SIG-M5 treated with dmso at 0.1 percent for 504 hours (cell line): ENCODE data around the gene ERBB4.

ENCODE experiments used
- DNase-seq: peaks from one replicate; lab custom pipeline; 2025; ENCODE audit not compliant: unreplicated experiment; lab: John Stamatoyannopoulos, UW

The ERBB4 gene

DNA sequence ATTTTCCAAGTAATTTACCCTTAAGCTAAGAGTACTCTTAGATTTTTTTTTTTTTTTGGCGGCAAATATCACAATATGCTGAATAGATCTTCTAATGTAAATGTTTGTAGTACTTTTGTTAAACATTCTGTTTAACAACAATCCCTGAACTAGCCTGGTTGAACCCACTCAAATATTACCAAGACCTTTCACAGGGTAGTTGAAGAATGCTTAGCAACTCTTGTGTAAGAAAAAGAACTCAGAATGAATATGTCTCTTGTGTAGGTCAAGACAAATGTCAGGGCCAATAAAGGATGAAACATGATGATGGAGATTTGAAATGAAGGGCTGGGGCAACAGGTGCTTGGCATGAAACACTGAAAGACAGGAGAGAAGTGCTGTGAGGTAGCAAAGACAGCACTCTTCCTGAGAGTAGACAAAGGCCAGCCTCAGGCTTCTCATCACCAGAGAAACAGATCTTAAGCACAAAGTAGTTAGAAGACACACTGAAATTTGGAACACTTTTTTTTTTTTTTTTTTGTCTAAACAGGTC lies 597.3 kb downstream of the ERBB4 start:
- no peak for DNase-seq

DNA sequence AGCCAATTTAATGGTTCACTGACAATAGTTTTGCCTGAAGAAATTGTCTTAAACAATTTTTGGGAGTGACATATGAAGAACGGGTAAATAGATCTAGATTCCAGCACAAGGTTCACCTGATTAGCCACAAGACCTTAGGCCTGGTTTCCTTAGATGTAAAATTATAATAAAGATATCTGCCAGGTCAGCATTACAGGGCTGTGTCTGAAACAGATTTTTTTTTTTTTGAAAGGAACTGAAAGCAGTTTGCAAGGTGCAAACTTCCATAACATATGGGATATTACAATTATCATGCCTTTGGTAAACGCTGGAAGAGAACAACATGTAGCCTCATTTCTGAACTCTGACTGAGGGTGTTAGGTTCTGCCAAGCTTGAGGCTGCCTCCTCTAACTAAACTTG lies 599.4 kb downstream of the ERBB4 start:
- DNase-seq = no peak

DNA sequence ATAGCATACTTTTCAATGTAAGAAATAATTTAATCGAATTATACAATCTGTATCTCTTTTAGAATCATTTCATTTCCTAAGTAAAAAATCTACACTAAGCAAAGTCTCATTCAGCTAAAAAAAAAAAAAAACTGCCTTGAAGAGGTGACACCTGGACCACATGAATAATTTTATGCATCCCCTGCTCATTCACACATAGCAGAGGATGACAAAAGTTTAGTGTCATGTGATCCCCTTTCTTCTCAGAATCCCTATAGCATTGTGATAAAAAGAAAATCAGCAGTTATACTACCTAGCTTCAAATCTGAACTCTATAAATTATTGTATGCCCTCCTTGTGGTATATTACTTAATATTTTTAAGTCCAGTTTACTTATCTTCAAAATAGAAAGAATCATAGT lies 603.8 kb downstream of the ERBB4 start:
- no peak for DNase-seq

DNA sequence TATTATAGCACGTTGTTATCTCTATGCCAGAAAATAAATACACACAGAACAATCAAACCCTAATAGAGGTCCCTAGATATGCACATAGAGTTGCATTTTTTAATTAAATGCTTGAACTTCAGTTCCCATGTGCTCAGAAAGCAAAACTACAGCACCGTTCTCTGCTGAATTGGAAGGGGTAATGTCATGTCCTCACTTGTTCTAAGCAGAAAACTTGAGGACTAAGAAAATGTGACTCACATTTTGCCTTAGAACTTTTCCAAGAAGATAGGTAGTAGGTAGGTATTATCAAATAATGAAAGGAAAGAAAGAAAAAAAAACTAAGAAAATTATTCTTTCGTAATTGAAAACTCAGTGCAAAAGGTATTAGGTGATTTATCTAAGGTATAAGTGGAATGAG lies 607.3 kb downstream of the ERBB4 start:
- no peak for DNase-seq

DNA sequence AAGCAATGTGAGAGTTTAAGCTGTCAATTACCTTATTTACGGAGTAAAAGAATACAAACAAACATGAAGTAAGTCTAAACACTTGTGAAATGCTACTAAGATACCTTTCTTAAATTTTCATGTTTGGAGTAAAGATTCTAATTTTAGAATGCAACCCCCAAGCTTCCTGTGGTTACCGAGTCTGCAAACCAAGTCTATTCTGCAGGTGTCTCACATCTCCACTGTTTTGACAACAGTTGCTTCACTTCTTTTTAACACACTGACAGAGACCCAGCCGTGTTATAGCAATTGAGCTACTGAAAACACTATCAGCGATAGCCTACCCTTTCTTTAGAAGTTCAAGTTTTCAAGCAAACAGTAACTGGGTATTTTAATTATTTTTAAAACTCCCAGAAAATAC lies 608.3 kb downstream of the ERBB4 start:
- DNase-seq = no peak

- DNase-seq = no peak
Measured at GRCh38 chr2:211928201-211928600, 610.4 kb downstream of the ERBB4 start.

DNA sequence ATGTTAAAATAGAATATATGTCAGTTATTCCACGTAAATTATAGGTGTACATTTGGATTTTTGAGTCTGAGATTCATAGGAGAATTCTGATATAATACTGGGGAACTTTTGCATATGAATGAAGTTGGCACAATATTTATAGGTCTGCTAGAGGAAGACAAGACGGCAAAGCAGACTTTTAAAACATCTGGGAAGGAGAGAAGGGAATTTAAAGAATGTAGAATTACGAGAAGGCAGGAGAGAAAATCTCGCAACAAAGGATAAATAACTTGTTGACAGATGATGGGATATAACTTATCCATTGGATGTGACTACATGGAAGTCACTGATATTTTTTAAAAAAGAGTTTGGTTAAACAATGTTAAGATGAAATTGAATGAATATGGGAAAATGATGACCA lies 615.6 kb downstream of the ERBB4 start:
- no peak for DNase-seq

DNA sequence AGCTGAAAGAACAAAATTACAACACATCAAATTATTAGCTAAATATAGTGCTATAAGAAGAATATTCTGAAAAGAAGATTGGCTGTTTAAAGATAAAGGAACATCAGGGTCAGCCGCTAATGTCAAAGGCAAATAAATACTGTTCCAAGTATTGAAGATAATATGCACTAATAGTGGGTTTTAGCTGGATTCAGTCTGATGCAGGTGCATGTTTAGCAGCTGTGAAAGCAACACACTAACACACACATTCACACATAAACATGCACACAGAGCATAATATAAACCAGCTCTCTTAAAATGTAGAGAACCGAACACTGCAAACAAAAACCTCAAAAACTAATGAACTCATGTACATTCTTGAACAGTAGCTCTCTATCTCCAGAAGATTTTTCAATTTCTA lies 634.6 kb downstream of the ERBB4 start:
- DNase-seq = no peak

GRCh38 chr2:211901226-211901846 lies 637.3 kb downstream of the ERBB4 start:
- DNase-seq = no peak

- no peak for DNase-seq
Measured at GRCh38 chr2:211900518-211900917, 638.1 kb downstream of the ERBB4 start.

DNA sequence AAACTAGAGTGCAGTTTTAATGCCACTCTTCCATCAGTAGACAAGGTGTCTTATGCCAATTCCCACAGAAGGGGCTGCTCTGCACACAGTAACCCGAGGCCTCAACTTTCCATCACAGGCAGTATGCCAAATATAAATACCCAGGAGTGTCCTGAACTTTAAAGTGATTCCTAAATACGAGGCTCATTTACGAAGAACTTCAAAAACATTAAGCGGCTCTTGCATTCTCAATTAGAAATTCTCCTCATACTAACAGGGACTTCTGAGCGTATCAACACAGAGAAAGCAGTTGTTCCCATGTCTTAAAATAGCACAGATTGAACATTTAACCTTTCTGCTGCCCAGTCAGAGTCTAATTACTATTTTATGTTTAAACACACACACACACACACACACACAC lies 638.6 kb downstream of the ERBB4 start:
- DNase-seq = no peak

DNA sequence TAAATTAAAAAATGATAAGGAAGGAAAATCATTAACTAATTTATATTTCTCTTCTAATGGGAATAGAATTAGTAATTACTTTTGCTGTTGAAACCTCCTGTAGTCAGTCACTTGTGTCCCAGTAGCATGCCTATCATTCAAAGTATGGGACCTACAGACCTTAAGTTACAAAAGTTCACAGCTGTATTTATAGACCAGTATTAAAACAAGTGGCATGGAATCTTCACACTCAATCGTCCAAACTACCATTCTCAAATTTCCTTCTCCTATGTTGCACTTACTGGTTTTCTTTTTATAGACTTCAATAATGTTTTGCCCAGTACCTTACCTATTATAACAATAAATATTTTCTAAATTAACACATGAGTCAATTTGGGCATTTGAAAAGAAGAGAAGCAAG lies 639.9 kb downstream of the ERBB4 start:
- no peak for DNase-seq

DNA sequence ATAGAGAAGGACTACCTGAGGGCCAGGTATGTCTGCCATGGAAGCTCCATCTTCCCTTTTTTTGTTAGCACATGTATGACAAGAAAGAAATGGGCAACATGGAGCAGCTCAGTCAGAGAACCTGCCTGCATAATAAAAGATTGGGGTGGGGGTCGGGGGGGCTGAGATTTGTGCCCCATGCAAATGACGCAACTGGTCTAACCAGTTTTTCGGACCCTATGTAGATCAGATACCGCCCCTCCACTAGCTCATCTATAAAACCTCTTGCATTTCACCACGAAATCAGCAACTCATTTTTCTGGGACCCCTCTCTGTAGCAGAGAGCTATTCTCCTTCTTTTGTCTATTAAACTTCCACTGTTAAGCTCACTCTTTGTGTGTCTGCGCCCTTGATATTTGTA lies 657.2 kb downstream of the ERBB4 start:
- no peak for DNase-seq

- peak; percentile 13 for DNase-seq
Measured at GRCh38 chr2:211879323-211879722, 659.3 kb downstream of the ERBB4 start.

DNA sequence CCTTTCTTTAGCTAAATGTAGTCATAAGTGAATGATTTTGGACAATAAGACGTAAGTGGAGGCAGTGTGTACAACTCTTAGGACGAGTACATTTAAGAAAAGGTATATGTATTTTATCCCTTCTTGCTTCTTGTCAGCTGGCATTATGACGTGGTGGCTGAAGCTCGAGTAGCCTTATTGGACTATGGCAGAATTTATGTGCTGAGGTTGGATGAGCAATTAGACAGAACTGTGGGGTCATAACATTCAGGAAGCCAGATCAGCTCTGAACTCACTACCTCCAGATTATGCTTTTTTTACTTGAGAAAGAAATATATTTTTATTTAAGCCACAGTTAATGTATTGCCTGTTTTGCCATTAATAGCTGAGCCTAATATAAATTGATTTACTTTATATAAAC lies 661.5 kb downstream of the ERBB4 start:
- DNase-seq = no peak

DNA sequence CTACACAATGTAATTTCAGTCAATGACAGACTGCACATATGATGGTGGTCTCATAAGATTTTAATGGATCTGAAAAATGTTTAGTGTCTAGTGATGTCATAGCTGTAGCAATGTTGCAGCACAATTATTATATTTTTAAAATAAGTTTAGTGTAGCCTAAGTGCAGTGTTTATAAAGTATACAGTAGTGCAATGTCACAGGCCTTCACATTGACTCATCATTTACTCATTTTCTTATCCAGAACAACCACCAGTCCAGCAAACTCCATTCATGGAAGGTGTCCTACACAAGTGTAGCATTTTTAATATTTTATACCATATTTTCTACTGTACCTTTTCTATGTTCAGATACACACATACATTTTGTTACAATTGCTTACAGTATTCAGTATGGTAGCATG lies 663.1 kb downstream of the ERBB4 start:
- DNase-seq = no peak

DNA sequence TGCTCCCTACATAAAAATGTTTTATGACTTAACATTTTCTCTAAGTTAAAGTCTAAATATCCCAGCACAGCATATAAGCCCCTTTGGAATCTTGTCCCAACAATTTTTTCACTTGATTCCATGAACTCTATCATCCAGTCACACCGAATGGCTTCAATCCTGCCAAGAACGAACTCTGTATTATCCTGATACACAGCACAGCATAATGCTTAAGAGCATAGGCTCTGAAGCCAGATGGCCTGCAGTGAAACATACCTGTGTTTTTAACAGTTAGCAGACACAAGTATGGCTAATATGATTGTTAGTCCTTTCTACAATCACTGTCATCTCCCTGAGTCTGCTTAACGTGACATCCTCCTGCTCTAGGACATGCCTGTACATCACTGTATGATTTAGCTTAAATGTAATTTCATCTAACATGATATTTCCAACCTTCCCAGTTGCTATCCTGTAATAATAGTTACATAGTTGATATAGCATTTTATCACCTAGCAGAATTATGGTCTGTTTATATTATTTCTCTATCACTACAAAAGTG lies 669.5 kb downstream of the ERBB4 start:
- DNase-seq = no peak

DNA sequence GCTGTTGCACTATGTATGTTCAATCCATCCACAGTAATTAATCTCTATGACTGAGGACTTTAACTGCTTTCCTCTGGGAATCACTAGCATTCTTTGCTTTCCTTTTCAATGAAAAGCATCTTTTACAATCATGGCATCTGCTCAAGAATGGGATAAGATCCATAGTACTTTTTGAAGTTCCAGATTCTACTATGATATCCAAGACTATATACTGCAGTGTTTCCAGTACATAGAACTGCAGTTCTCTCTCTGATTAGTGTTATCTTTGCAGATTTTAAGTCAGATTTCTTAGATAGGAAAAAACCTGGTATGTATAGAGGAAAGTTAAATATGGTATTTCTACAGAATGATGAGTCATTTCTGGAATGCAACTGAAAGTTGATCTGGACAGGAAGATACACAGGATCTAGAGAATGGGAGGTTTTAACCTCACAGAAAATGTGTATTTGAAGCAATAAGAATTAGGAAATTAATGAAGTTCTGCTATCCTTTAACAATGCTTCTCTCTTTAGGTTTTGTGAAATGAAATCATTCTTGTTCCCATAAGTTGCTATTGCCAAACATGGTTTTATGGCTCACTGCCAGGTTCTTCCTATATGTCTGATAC lies 670.7 kb downstream of the ERBB4 start:
- peak; percentile 19 for DNase-seq

DNA sequence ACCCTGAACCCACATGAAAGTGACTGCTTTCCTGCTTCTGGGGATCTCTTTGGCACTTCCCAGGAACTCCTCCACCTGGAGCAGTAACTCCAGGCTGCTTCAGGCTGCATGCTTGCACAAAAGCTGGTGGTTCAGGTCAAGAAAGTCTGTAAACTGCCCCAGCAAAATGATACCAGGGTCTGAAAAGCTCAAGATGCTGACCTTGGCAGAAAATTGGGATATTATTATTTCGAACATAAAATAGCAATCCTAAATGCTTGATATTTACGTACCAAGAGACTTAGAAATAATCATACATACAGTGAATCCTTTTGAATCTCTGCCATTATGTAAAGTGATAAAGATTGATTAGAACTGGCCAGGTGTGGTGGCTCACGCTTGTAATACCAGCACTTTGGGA lies 674.3 kb downstream of the ERBB4 start:
- no peak for DNase-seq

GRCh38 chr2:211860224-211860623 lies 678.4 kb downstream of the ERBB4 start:
- DNase-seq = no peak

- no peak for DNase-seq
Measured at GRCh38 chr2:211854832-211855231, 683.8 kb downstream of the ERBB4 start.

- no peak for DNase-seq
Measured at GRCh38 chr2:211846714-211847113, 691.9 kb downstream of the ERBB4 start.

GRCh38 chr2:211846036-211846400 lies 692.6 kb downstream of the ERBB4 start:
- no peak for DNase-seq
